OCI-M2 (cell line): ENCODE results near the gene TSPAN31.

ENCODE experiments used
- DNase-seq: peaks from one replicate; lab custom pipeline; 2025; ENCODE audit not compliant: unreplicated experiment; lab: John Stamatoyannopoulos, UW

TSPAN31 gene

DNA sequence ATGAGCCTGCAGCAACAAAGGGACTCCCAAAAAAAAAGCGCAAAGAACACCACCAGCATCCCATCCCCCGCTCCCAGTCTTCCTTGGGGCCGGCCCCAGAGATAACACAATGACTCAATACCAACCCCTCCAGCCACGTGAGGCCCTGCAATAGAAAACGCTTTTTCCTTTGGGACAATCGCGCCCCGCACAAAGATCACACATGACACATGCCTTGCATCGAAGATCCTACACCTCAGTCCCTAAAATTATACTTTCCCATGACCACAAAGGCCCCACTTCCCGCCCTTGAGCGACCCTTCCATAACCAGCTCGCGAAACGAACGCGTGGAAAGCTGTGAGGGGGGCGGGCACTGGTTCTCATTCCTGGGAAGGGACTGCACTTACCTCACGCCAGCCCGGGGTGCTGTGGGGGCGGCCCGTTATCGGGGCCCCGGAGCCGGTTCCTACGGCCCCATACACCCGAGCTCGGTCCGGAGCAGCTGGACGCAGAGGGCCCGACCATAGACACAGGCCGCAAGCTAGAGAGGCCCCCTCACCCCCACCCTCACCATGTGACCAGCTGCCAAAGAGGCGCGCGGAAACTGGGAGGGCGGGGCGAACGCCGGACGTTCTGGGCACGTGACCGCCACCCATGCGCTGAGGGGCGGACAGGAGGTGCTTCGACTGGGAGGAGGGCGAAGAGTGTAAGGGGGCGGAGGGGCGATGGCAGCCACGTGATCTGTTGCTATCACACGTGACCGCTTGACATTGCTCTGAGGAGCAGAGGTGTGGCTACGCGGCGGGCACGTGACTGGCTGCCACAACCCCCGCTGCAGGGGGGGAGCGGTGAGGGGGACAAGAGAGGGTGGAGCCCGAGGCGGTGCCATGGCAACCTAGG is 7.2 kb downstream of the TSPAN31 start, which contains the start of gene CDK4:
Gene CDK4 (minus strand): TSS at position 523 of the 880 bp plus-strand sequence. CDS start 593 bp downstream, outside the sequence.
- DNase-seq, result peak; percentile 84

DNA sequence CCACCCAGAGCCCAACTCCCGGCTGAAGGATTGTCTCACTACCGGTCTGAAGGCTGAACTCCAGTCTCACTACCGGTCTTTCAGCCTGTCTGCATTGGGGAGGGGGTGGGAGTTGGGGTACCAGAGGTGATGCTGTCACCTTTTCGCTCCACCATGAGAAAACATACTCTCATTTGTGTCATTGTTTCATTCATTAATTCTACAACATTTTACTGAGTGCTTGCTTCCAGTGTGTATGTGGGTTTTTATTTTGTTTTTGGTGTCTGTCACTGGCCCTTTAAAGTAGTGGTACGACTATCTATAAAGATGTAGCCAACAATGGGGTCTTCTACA is 7.8 kb downstream of the TSPAN31 start:
- DNase-seq, result no peak

DNA sequence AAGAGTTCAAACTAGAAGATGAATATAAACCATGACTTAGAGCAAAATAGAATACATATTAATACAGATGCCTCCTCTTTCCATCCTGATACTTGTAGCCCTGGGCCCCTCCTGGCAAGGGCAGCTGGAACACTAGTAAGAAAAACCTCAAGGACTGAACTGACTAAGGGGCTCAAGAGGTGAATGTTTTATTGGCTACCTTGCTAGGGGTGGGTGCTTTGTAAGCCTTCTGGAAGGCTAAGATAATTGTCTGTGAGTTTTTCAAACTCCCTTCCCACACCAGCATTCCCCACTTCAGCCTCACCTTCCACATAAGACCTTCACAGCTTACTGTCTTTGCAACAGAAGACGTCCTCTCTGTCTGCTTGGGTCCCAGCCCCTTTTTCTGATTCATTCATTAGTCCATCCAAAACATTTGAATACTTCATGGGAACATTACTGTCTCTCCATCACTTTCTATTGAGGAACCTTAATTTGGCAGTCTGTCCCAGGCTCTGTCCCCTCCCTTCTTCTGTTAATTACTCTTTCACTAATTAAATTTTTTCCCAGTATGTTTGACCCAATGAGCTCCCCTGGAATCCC is 9.0 kb downstream of the TSPAN31 start:
- DNase-seq, result no peak

- no peak for DNase-seq
These were observed 9.8 kb downstream of the TSPAN31 start, which contains the start of gene MARCHF9 for GRCh38 chr12:57754411-57755193. Gene MARCHF9 (plus strand): TSS chr12:57755103. CDS start chr12:57755529, 426 bp downstream.

DNA sequence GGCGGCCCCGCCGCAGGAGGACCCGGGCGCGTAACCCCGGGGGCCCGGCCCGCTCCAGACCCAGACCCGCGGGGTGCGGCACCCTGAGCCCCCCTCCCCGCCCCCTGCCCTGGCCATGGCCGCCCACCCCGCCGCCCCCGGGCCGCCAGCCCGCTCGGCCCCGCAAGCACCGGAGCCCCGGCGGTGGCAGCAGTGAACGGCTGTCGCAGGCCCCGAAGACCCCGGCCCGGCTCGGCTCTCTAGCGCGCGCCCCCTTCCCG is 10.3 kb downstream of the TSPAN31 start:
- DNase-seq, result no peak

- no peak for DNase-seq
These were observed 10.9 kb downstream of the TSPAN31 start for GRCh38 chr12:57755454-57756372.

DNA sequence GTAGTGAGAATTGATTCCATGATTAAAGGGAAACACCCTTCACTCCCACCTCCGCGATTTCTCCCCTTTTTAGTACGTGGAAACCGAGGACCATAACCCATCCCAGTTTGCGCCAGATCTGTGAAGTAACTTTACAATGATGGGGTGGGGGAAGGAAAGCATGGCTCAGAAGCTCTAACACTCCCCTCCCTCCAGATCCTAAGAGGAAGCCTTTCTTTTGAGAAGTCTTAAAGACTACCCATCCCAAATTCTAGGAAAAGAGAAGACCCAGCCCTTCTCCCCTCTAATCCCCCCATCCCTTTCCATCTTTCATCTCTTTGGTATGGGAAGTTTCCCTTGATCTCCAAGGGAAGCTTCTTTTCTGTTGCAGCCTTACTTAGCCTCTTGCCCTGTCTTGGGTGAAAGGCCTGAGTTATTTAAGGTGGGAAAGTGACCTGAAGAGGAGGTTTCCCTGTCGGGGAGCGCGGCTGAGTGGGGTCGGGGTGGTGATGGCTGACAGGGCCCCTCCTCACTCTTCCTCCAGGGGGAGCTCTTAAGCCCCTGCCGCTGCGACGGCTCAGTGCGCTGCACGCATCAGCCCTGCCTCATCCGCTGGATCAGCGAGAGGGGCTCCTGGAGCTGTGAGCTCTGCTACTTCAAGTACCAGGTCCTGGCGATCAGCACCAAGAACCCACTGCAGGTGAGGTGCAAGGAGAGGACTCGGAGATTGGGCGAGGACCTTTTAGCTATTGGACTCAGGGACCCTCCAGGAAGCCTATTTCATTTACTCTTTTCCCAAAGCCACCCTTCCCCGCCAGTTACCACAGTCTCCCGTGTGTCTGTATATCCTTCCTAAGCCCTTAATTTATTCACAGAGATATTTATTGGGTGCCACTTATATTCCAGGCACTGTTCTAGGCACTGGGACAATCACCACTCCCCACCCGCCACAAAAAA is 11.8 kb downstream of the TSPAN31 start:
- no peak for DNase-seq

- no peak for DNase-seq
These were observed 12.9 kb downstream of the TSPAN31 start for GRCh38 chr12:57757771-57758170.

DNA sequence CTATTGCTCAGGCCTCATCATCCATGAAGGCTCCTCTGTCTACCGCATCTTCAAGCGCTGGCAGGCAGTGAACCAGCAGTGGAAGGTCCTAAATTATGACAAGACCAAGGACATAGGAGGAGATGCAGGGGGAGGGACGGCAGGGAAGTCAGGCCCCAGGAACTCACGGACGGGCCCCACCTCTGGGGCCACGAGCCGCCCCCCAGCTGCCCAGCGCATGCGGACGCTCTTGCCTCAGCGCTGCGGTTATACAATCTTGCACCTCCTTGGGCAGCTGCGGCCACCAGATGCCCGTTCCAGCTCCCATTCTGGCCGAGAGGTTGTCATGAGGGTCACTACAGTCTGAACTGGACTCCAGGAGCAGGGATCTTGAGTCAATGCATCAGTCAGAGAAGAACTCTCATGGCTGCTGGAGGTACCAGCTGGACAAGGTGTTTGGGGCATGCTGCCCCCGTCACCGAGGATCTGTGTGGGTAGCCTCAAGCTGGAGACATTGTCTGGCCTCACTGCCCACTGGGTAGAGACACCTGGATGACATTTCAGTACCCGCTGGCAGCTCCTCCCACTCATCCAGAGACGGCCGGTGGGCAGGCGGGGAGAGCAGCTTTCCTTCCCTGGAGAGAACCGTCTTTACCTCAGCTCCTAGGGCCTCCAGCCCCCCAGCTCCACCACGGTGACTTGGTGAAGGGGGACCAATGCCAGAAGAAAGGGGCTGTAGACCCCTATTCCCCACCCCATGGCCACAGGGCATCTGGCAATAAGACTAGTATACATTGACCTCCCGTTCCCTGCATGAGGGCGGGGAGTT is 13.9 kb downstream of the TSPAN31 start:
- DNase-seq, result no peak

- DNase-seq, result no peak
These were observed 14.6 kb downstream of the TSPAN31 start for GRCh38 chr12:57759360-57759980.

DNA sequence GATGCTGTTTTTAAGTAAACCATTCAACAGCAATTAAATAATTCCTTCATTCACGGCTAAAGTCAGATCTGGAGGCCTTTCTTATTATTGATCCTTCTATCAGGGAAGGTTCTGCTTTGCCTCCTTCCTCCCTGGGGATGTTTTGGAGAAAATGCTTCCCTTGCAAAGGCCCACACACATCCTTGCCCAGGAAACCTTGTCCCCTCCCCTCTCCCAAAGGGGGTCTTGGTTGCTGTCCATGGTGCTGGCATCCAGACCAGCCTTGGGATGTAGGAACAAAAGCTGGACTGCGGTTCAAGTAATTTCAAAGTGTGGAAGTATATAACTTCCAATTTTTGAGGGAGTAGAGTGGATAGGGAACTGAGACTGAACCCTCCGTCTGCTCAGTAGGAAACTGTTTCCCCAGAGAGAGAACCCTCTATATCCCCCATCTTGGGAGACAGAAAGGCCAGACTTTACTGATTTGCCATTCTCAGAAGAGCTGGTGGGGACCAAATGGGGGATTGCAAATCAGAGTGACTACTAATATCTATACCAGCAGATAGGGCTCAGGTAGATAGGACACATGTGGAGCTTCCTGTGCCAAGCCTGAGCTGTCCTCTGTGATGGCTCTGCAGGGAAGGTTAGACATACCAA is 15.6 kb downstream of the TSPAN31 start:
- no peak for DNase-seq

DNA sequence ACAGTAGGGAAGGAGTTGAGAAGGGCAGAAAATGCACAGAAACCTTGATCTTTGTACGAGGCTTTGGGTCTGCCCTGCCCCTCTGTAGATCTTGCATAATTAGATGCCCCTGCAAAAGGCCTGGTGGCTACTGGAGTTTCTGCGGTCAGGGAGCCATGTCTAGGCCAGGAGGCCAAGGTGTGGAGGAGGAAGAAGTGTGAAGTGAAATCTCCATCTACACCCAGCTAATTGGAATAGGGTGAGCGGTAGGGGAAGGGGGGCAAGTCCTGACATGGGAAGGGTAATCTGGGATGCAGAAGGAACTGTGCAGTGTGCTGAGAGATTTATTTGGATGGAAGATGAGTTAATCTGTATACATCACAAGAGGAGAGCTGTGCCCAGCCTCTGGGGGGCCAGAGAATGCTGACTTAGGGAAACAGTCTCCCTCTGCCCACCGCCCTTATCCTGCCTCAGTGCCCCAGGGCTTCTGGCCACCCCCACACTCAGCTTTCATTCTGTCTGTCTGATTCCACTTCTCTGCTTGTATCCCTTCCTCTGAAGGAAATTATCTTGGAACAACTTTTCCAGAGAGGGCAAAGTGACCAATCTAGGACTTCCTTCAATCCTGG is 16.7 kb downstream of the TSPAN31 start:
- DNase-seq, result no peak

DNA sequence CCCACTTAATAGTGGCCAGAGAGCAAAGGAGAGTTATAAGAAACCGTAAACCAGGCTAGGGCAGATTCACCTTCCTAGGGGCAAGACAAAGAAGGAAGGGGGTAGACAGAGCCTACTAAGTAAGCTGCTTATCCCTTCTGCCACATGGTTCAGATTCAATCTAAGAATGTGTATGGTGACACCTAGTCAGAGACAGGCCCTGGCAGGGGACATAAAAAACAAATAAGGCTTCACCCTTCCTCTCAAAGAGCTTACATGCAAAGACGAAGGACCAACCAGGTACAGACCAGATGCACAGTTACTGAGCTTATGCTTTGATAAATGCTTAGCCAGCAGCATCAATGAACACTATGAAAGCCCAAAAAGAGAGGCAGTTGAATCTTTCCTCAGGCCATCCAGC is 17.6 kb downstream of the TSPAN31 start:
- DNase-seq, result no peak

GRCh38 chr12:57763881-57764661 is 19.2 kb downstream of the TSPAN31 start:
- DNase-seq, result no peak

DNA sequence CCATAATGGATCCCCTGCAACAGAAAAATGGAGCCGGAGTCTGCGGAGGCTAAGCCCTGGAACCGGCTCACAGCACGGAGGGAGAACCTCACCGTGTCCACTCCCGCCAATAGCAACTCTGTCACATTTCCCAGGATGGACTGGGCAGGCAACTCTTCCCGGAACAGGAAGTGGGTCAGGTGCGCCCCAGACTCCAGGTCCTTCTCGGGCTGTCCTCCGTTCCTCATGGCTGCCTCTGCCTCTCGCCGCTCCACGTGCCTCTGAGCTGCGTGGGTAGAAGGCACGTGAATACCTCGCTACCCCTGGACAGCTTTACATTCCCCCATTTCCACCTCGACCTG is 19.8 kb downstream of the TSPAN31 start:
- no peak for DNase-seq

GRCh38 chr12:57765003-57765697 is 20.3 kb downstream of the TSPAN31 start:
- no peak for DNase-seq
